H1 (cell line): ENCODE measurements around the gene IREB2.

Source experiments
- CHD1 ChIP-seq: IDR thresholded peaks from 2 replicates; pipeline ENCODE4 v1.6.1; 2012; ENCODE audit warnings: low read depth, low read length, improper control_type of control experiment
- CHD2 ChIP-seq: IDR thresholded peaks from 2 replicates; pipeline ENCODE4 v1.6.1; 2012; ENCODE audit warnings: low read length, improper control_type of control experiment
- CTCF ChIP-seq, 3 experiments: IDR thresholded peaks; 1 replicate in 2 of 3; 2 replicates in 1 of 3; pipeline versions ENCODE4 v1.5.1 to v1.6.1; 2011; ENCODE audit warnings: low read length in 3 of 3, mild to moderate bottlenecking in 3 of 3, inconsistent platforms in 2 of 3, low read depth in 1 of 3, moderate library complexity in 1 of 3; ENCODE audit not compliant: insufficient read depth in 1 of 3; ENCODE audit errors: control extremely low read depth in 1 of 3
- FOSL1 ChIP-seq: IDR thresholded peaks from 2 replicates; pipeline ENCODE4 v1.6.1; 2011; ENCODE audit warnings: mild to moderate bottlenecking, low read depth, low read length, moderate library complexity; ENCODE audit not compliant: insufficient read depth
- POLR2A ChIP-seq, 2 experiments: IDR thresholded peaks; 1 replicate in 1 of 2; 2 replicates in 1 of 2; pipeline ENCODE4 v1.6.1; 2011; ENCODE audit warnings: low read depth in 2 of 2, low read length in 2 of 2, mild to moderate bottlenecking in 2 of 2; ENCODE audit errors: control extremely low read depth in 1 of 2
- SIN3A ChIP-seq, 2 experiments: IDR thresholded peaks in 1 of 2; conservative IDR thresholded peaks in 1 of 2; 2 replicates each; pipeline ENCODE4 v1.6.1; 2011 to 2012; ENCODE audit warnings: low read length in 2 of 2, improper control_type of control experiment in 1 of 2, low read depth in 1 of 2, mild to moderate bottlenecking in 1 of 2

- TF ChIP-seq SIN3A (conservative IDR thresholded peaks at IDR 0.05 in 1 of 2, IDR thresholded peaks at IDR 0.05 in 1 of 2; ENCODE audit: low read depth in 1 of 2, low read length in 2 of 2) (no peak), FOSL1 (no peak), CTCF (IDR thresholded peaks at IDR 0.05; ENCODE audit: control extremely low read depth in 1 of 3, insufficient read depth in 1 of 3, low read depth in 1 of 3, low read length in 3 of 3) (no peak), CHD2 (no peak), CHD1 (no peak), POLR2A (IDR thresholded peaks at IDR 0.05; ENCODE audit: control extremely low read depth in 1 of 2, low read depth in 2 of 2, low read length in 2 of 2) (no peak)
These were observed 47.2 kb upstream of the IREB2 start for GRCh38 chr15:78390826-78391225.
